ENCODE results near the gene GARIN5A. TPM values are rescaled to one million over a fixed set of nuclear protein-coding genes. Genes with fewer than 3 reads are reported as not detected.

GARIN5A gene
- total and polyA plus RNA-seq, 2 of the 8 experiments (the other 6 are each of a cell fraction or from before 2014, with no cell fraction given) = 9.1 to 18.5 TPM

GRCh38 chr19:50457300-50457699, 19.3 kb downstream of the GARIN5A start (continued):
- TF ChIP-seq EGR1 (IDR thresholded peaks at IDR 0.05; ENCODE audit: borderline replicate concordance, low read depth, low read length) = no peak
